Sigmoid colon (tissue), 4 donors: Measurements from ENCODE around the gene CKAP4.

ENCODE experiments used
- CTCF ChIP-seq, 4 experiments: fragments of 450-650 bp in 3 of 4; fragments of 200-600 bp in 1 of 4; IDR thresholded peaks; one replicate each; pipeline ENCODE4 v1.5.1; 2016 to 2019; ENCODE audit warnings: antibody characterized with exemption in 4 of 4, mild to moderate bottlenecking in 3 of 4, moderate library complexity in 2 of 4
- EP300 ChIP-seq, 4 donors: sonication (generic); formaldehyde crosslinking; IDR thresholded peaks; one replicate each; pipeline ENCODE4 v1.6.1; 2017; ENCODE audit warnings: antibody characterized with exemption in 4 of 4
- POLR2A ChIP-seq, 2 donors: fragments of 450-650 bp; IDR thresholded peaks; one replicate each; pipeline ENCODE4 v1.6.1; 2016; ENCODE audit warnings: antibody characterized with exemption in 2 of 2, mild to moderate bottlenecking in 2 of 2, moderate library complexity in 2 of 2
- POLR2AphosphoS5 ChIP-seq, 4 donors: sonication (generic); formaldehyde crosslinking; IDR thresholded peaks; one replicate each; pipeline ENCODE4 v1.6.1; 2017; ENCODE audit warnings: antibody characterized with exemption in 4 of 4

GRCh38 chr12:106239951-106240335 lies 7.9 kb downstream of the CKAP4 start:
- TF ChIP-seq POLR2A (IDR thresholded peaks at IDR 0.05) (no peak), CTCF (IDR thresholded peaks at IDR 0.05) (no peak), EP300 (IDR thresholded peaks at IDR 0.05) (no peak), POLR2AphosphoS5 (IDR thresholded peaks at IDR 0.05) (no peak)
